Measurements from ENCODE around the gene WDR88. TPM values are rescaled to one million over a fixed set of nuclear protein-coding genes. Genes with fewer than 3 reads are reported as not detected.
A peak's percentile ranks its signal among the peaks of the same experiment; 100 is the strongest.
"Not testable (repeated sequence)": the region's sequence is repeated elsewhere in the genome, so short reads cannot be mapped to it uniquely, and the experiment has no call there.

Gene WDR88
- total RNA-seq, 1 donor from 2014 or later, result not detected

DNA sequence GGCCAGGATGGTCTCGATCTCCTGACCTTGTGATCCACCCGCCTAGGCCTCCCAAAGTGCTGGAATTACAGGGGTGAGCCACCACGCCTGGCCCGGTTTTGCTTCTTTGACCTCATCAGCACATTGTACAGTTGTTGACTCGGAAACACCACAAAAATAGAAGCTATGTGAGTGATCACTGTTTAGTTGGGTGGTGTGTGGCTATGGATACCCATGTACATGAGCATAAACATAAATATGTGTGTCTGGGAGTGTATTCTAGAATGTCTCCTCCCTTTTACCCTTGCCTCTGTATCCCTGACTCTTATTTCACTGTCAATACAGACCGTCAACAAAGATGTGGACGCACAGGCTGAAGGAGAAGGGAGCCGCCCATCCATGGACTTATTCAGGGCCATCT is 14.4 kb upstream of the WDR88 start:
- Histone ChIP-seq H3K9me3 (no peaks in the 10 kb centered on the region), H3K4me1 (no peaks in the 10 kb centered on the region), H3K27ac (no peak overlapping the region), H3K27me3 (no peaks in the 10 kb centered on the region), H3K4me3 (no peak overlapping the region), H3K36me3 (peaks cover 45 to 65% of the 10 kb centered on the region in 2 donors)
- TF ChIP-seq, protein P1, sequence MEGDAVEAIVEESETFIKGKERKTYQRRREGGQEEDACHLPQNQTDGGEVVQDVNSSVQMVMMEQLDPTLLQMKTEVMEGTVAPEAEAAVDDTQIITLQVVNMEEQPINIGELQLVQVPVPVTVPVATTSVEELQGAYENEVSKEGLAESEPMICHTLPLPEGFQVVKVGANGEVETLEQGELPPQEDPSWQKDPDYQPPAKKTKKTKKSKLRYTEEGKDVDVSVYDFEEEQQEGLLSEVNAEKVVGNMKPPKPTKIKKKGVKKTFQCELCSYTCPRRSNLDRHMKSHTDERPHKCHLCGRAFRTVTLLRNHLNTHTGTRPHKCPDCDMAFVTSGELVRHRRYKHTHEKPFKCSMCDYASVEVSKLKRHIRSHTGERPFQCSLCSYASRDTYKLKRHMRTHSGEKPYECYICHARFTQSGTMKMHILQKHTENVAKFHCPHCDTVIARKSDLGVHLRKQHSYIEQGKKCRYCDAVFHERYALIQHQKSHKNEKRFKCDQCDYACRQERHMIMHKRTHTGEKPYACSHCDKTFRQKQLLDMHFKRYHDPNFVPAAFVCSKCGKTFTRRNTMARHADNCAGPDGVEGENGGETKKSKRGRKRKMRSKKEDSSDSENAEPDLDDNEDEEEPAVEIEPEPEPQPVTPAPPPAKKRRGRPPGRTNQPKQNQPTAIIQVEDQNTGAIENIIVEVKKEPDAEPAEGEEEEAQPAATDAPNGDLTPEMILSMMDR (IDR thresholded peaks at IDR 0.05), result no peak
- intact Hi-C loops (cut with DNase I), result no loop called here
- no peak for DNase-seq (ENCODE audit: low spot score in 2 of 2)

DNA sequence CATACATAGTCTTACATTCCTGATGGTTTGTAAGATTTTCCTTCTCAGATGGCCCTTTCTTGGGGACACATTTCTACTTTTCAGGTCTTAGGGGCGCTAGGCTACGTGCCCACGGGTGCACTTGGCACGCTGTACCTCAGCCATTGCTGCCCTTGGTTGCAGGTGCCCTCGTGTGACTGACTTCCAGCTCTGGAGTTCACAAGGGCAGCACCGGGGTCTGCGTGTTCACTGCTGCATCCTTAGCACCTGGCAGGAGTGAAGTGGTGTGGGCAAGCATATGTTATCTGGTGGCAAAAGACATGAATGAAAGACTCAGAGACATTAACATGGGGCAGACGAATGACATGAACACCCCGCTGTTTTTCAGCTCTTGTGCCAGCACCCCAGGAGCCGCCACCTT is 13.3 kb upstream of the WDR88 start:
- Histone ChIP-seq H3K27me3 (no peaks in the 10 kb centered on the region), H3K4me1 (no peaks in the 10 kb centered on the region), H3K9me3 (no peaks in the 10 kb centered on the region), H3K4me3 (no peak overlapping the region), H3K27ac (no peak overlapping the region), H3K36me3 (peaks cover 38 to 59% of the 10 kb centered on the region in 2 donors)
- no peak for DNase-seq (ENCODE audit: low spot score in 2 of 2)
- intact Hi-C loops (cut with DNase I), result no loop called here
- TF ChIP-seq, protein P1 (IDR thresholded peaks at IDR 0.05), result no peak

DNA sequence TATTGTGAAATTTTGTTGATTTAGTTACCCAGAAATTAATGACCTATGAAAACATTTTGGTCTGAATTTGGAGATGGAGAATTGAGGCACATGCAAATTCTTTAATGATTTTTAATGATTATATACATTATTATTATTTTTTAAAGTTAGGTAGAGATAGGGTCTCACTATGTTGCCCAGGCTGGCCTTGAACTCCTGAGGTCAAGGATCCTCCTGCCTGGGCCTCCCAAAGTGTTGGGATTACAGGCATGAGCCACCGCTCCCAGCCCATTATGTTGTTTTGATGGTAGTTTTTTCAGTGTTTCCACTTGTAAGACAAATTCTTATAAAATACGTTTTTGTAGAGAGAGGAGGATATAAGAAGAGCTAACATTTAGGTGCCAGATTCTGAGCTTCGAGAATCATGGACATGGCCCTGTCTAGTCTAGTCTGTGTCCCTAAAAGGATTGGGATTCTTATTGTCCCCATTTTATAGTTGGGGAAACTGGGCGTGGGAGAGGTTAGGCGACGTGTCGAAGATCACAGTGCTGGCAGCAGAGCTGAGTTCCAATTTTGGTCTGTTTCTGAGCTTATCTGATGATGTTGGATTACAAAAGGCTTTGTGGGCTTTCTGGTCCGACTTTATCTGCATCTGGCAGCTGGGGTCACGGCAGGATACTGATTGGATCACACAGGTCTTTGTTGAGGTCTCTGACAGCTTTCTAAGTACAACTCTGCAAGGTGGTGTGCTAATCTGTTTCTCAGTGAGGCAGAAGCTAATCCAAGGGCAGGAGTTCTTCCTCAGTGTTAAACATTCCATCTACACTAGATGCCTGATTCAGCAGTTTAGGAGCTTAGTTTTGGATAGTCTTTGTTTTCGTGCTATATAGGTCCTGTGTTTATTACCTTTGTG is 7.5 kb upstream of the WDR88 start:
- DNase-seq (ENCODE audit: low spot score in 2 of 2), result no peak
- Histone ChIP-seq H3K27me3 (no peaks in the 10 kb centered on the region), H3K36me3 (peaks cover 28 to 57% of the 10 kb centered on the region in 2 donors), H3K4me1 (no peaks in the 10 kb centered on the region), H3K9me3 (no peaks in the 10 kb centered on the region), H3K27ac (no peak overlapping the region), H3K4me3 (no peak overlapping the region)
- TF ChIP-seq, protein P1 (IDR thresholded peaks at IDR 0.05), result no peak
- intact Hi-C loops (cut with DNase I), result no loop called here

DNA sequence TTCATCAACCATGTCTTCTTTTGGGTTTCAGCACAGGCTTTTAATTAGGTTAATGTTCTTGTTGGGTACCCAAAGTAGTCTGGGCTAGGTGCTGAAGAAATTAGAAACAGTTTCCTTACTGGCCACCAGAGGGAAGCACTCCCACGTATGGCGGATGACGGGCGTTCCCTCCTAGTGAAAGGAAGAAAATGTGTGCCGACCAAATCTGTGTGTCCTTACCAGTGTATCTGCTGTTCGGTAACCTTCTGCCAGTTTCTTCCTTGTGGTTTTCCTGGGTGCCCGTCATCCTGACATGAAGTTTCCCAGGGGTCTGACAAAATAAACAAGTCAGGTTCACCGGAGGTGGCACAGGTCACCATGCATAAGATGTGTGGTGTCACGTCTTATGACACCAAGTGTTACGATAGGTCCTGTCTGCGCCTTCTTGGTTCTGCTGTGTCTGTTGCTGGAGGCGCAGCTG is 6.0 kb upstream of the WDR88 start:
- TF ChIP-seq, protein P1 (IDR thresholded peaks at IDR 0.05), result peak; percentile 54 to 77 (median 75)
- Histone ChIP-seq H3K4me1 (no peaks in the 10 kb centered on the region), H3K27ac (no peak overlapping the region), H3K36me3 (peaks cover 34 to 64% of the 10 kb centered on the region in 2 donors), H3K9me3 (no peaks in the 10 kb centered on the region), H3K27me3 (no peaks in the 10 kb centered on the region), H3K4me3 (no peak overlapping the region)
- intact Hi-C loops (cut with DNase I), result no loop called here
- DNase-seq (ENCODE audit: low spot score in 2 of 2), result no peak

DNA sequence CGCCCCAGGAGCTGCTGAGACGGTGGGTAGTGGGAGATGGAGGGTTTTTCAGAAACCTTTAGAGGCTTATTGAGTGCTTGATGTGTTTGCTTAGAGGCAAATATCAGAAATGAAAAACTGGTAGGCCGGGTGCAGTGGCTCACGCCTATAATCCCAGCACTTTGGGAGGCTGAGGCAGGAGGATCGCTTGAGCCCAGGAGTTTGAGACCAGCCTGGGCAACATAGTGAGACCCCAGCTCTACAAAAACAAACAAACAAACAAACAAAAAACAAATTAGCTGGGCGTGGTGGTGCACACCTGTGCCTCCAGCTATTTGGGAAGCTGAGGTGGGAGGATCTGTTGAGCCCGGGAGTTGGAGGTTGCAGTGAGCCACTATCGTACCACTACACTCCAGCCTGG is 5.2 kb upstream of the WDR88 start:
- H3K36me3 ChIP-seq, result peaks cover 34 to 67% of the 10 kb centered on the region in 2 donors
- H3K4me3 ChIP-seq; H3K27me3 ChIP-seq; H3K27ac ChIP-seq; intact Hi-C loops (cut with DNase I); DNase-seq (ENCODE audit: low spot score in 2 of 2); H3K9me3 ChIP-seq; H3K4me1 ChIP-seq: not testable (repeated sequence)

DNA sequence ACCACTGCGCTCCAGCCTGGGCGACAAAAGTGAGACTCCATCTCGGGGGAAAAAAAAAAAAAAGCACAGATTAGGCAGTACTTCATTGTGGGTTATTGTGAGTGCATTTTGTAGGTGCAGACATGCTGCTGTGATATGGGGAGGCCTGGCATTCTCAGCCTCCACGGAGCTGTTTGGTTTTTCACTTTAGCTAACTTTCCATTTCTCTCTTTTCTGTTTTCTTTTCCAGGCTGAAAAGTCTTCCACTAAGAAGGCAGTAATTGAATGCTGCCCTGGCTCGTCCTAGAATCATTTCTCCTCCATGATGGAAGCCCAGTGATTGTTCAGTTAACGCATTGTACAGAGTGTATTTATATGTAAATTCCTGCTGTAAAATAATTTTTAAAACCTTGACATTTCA is 2.0 kb upstream of the WDR88 start:
- no peak for DNase-seq (ENCODE audit: low spot score in 2 of 2)
- intact Hi-C loops (cut with DNase I), result no loop called here
- Histone ChIP-seq H3K36me3 (peaks cover 34 to 50% of the 10 kb centered on the region in 2 donors), H3K9me3 (no peaks in the 10 kb centered on the region), H3K27me3 (no peaks in the 10 kb centered on the region), H3K27ac (no peak overlapping the region), H3K4me1 (no peaks in the 10 kb centered on the region), H3K4me3 (no peak overlapping the region)
- TF ChIP-seq, protein P1 (IDR thresholded peaks at IDR 0.05), result no peak
